A673 (cell line): Measurements from ENCODE around the gene SLC25A41. TPM values are rescaled to one million over a fixed set of nuclear protein-coding genes. Genes with fewer than 3 reads are reported as not detected.

Experiments used
- Bru-seq: library from RNA; stranded (reverse); fragments of 400-500 nt; gene quantifications from one replicate; lab custom pipeline; 2021; lab: Mats Ljungman, UMichigan
- BruChase-seq, 2 experiments: library from RNA; stranded (reverse); fragments of 400-500 nt; gene quantifications; one replicate each; lab custom pipeline; 2021; lab: Mats Ljungman, UMichigan
- BruUV-seq: library from RNA; stranded (reverse); fragments of 400-500 nt; replicated peaks from 2 replicates; lab custom pipeline; 2021; lab: Mats Ljungman, UMichigan
- CTCF ChIA-PET: fragments of 300-600 bp; sonication (Branson Sonifier 250); formaldehyde crosslinking; loops from one replicate; lab custom pipeline; 2022; ENCODE audit warnings: antibody characterized with exemption; lab: Charles Lee
- POLR2A ChIA-PET: fragments of 300-600 bp; sonication (Branson Sonifier 250); formaldehyde crosslinking; loops from one replicate; lab custom pipeline; 2022; ENCODE audit warnings: antibody characterized with exemption; ENCODE audit not compliant: low non-redundant PET; lab: Charles Lee
- DNase-seq: peaks from one replicate; pipeline ENCODE4 v3.0.0-alpha.2; 2015; ENCODE audit warnings: low spot score
- H3K27ac ChIP-seq: fragments of 200-600 bp; sonication (generic); 2 replicates; pipeline ENCODE4 v1.5.1; 2016; ENCODE audit warnings: mixed run types, low read depth, mild to moderate bottlenecking, mixed read lengths, antibody characterized with exemption, low read length; ENCODE audit not compliant: poor library complexity, severe bottlenecking
- H3K27me3 ChIP-seq: fragments of 200-600 bp; sonication (generic); replicated peaks from 2 replicates; pipeline ENCODE4 v1.6.1; 2017; ENCODE audit warnings: mixed run types, low read depth, mild to moderate bottlenecking, mixed read lengths, antibody characterized with exemption, low read length; ENCODE audit not compliant: insufficient read depth, poor library complexity
- H3K36me3 ChIP-seq: fragments of 200-600 bp; sonication (generic); 2 replicates; pipeline ENCODE4 v1.6.1; 2016; ENCODE audit warnings: mixed run types, mild to moderate bottlenecking, mixed read lengths, antibody characterized with exemption, low read length; ENCODE audit not compliant: insufficient read depth, poor library complexity, severe bottlenecking
- H3K4me1 ChIP-seq: fragments of 200-600 bp; sonication (generic); 2 replicates; pipeline ENCODE4 v1.6.1; 2017; ENCODE audit warnings: mixed run types, mild to moderate bottlenecking, mixed read lengths, antibody characterized with exemption, low read length; ENCODE audit not compliant: insufficient read depth, poor library complexity, severe bottlenecking
- H3K4me3 ChIP-seq: fragments of 200-600 bp; sonication (generic); 2 replicates; pipeline ENCODE4 v1.5.1; 2016; ENCODE audit warnings: low read depth, mixed run types, mild to moderate bottlenecking, mixed read lengths, low read length; ENCODE audit not compliant: poor library complexity, severe bottlenecking
- H3K9me3 ChIP-seq: fragments of 200-600 bp; sonication (generic); 2 replicates; pipeline ENCODE4 v1.6.1; 2016; ENCODE audit warnings: mixed run types, low read depth, mild to moderate bottlenecking, mixed read lengths, antibody characterized with exemption, low read length; ENCODE audit not compliant: poor library complexity, severe bottlenecking
- EZH2 ChIP-seq: fragments of 200-600 bp; sonication (generic); IDR thresholded peaks from 2 replicates; pipeline ENCODE4 v1.6.1; 2017; ENCODE audit warnings: borderline replicate concordance, low read depth, mild to moderate bottlenecking, mixed read lengths, antibody characterized with exemption, low read length; ENCODE audit not compliant: poor library complexity, severe bottlenecking
- intact Hi-C: fragments of 100-400 bp; cut with micrococcal nuclease; formaldehyde crosslinking; loops from one replicate; pipeline ENCODE4 v1.10.0; 2022; ENCODE audit not compliant: unreplicated experiment
- long read RNA-seq: library from polyadenylated mRNA; stranded (forward); transcript quantifications from one replicate; pipeline ENCODE4 v2.0.0, GENCODE V29; 2022
- total RNA-seq: library from RNA; stranded (reverse); gene quantifications from 2 replicates; pipeline ENCODE4 v1.2.3, GENCODE V29; 2021
- TF ChIP-seq, protein P1 (sequence below): fragments of 300-800, 200-600 bp; sonication (generic); conservative IDR thresholded peaks from 2 replicates; pipeline ENCODE4 v1.5.1; 2017; ENCODE audit warnings: low read depth, mild to moderate bottlenecking, antibody characterized with exemption, low read length, moderate library complexity, mixed read lengths

SLC25A41 gene
- 0.39 and 0.44 TPM in 2 replicates for total RNA-seq
- Bru-seq, nascent RNA = percentile 14 among the genes with signal in this experiment
- percentile 24 among the genes with signal in this experiment for BruChase-seq, experiment 1, labeled RNA remaining after a 2-hour chase
- BruChase-seq, experiment 2, labeled RNA remaining after a 6-hour chase = percentile 31 among the genes with signal in this experiment
- long read RNA-seq = 0 reads

DNA sequence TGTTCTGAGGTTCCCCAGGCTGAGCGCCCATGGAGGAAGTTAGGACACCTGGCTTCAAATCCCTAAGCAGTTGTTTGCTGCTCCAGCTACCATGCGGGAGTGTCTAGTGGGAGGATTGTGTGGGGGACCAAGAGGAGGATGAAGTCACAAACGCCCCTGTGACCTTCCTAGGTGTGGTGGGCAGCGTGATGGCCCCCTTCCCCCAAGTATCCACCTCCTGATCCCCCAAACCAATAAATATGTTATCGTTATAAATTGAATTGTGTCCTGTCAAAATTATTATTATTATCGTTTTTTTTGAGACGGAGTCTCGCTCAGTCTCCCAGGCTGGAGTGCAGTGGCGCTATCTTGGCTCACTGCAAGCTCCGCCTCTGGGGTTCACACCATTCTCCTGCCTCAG, at the start of gene SLC25A41:
TSS of gene SLC25A41 (minus strand) at position 101 of the 400 bp plus-strand sequence. CDS start at position 31, 70 bp downstream.
- ChIA-PET CTCF (no interaction called here), POLR2A (no interaction called here)
- no peaks in the 10 kb centered on the region for H3K36me3 ChIP-seq
- H3K4me1 ChIP-seq = no peaks in the 10 kb centered on the region
- intact Hi-C loops = no loop called here
- H3K9me3 ChIP-seq = no peaks in the 10 kb centered on the region
- no peak within 1 kb of the TSS for H3K4me3 ChIP-seq
- no TSS peak for BruUV-seq
- no peaks in the 10 kb centered on the region for H3K27me3 ChIP-seq
- no peak within 1 kb of the TSS for H3K27ac ChIP-seq
- no peak for DNase-seq
- TF ChIP-seq, protein P1, sequence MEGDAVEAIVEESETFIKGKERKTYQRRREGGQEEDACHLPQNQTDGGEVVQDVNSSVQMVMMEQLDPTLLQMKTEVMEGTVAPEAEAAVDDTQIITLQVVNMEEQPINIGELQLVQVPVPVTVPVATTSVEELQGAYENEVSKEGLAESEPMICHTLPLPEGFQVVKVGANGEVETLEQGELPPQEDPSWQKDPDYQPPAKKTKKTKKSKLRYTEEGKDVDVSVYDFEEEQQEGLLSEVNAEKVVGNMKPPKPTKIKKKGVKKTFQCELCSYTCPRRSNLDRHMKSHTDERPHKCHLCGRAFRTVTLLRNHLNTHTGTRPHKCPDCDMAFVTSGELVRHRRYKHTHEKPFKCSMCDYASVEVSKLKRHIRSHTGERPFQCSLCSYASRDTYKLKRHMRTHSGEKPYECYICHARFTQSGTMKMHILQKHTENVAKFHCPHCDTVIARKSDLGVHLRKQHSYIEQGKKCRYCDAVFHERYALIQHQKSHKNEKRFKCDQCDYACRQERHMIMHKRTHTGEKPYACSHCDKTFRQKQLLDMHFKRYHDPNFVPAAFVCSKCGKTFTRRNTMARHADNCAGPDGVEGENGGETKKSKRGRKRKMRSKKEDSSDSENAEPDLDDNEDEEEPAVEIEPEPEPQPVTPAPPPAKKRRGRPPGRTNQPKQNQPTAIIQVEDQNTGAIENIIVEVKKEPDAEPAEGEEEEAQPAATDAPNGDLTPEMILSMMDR = no peak
- no peak for TF ChIP-seq EZH2

DNA sequence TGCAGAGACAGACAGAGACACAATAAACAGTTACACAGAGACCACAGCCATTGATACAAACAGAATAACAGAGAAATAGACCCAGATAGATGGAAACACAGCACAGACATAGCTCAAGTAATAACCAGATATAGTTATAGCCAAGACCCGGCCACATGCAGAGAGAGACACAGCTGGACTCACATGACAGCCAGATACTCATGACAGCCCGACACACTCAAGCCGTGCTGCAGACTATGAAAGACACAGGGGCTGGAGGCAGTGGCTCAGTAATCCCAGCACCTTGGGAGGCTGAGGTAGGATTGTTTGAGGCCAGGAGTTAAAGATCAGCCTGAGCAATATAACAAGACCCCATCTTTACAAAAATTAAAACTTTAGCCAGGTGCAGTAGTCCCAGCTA, 49.7 kb upstream of the SLC25A41 start:
- Histone ChIP-seq H3K9me3 (no peaks in the 10 kb centered on the region), H3K4me3 (no peak overlapping the region), H3K27me3 (no peaks in the 10 kb centered on the region), H3K4me1 (no peaks in the 10 kb centered on the region), H3K27ac (no peak overlapping the region), H3K36me3 (no peaks in the 10 kb centered on the region)
- no peak for DNase-seq
- intact Hi-C loops = no loop called here
- ChIA-PET POLR2A (no interaction called here), CTCF (no interaction called here)
- TF ChIP-seq, protein P1 = no peak
- no peak for TF ChIP-seq EZH2
- BruUV-seq = no TSS peak

DNA sequence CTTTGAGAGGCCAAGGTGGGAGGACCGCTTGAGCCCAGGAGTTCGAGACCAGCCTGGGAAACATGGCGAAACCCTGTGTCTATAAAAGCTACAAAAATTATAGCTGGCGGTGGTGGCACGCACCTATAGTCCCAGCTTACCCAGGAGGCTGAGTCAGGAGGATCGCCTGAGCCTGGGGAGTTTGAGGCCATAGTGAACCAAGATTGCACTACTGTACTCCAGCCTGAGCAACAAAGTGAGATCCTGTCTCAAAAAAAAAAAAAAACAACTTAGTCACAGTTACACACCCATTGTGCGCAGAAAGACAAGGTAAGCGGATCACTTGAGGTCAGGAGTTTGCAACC, 48.8 kb upstream of the SLC25A41 start:
- H3K9me3 ChIP-seq = no peaks in the 10 kb centered on the region
- no peak for DNase-seq
- intact Hi-C loops = no loop called here
- TF ChIP-seq, protein P1 = no peak
- TF ChIP-seq EZH2 = no peak
- H3K27me3 ChIP-seq = no peaks in the 10 kb centered on the region
- ChIA-PET CTCF (no interaction called here), POLR2A (no interaction called here)
- BruUV-seq = no TSS peak
- H3K4me1 ChIP-seq = no peaks in the 10 kb centered on the region
- no peak overlapping the region for H3K27ac ChIP-seq
- H3K4me3 ChIP-seq = no peak overlapping the region
- H3K36me3 ChIP-seq = no peaks in the 10 kb centered on the region
